ENCODE data around the gene HIGD1B. TPM values are rescaled to one million over a fixed set of nuclear protein-coding genes. Genes with fewer than 3 reads are reported as not detected.

HIGD1B gene
- total and polyA plus RNA-seq, 10 of the 15 experiments (the other 5 are each of a cell fraction or from before 2014, with no cell fraction given): 1.0 TPM; not detected in 9

- DNase-seq (ENCODE audit: low read depth, low spot score): no peak
- Histone ChIP-seq H3K27ac (ENCODE audit: control insufficient read depth, insufficient read depth) (no peak overlapping the region), H3K4me1 (ENCODE audit: control insufficient read depth, insufficient read depth, low read length) (no peaks in the 10 kb centered on the region), H3K36me3 (ENCODE audit: control insufficient read depth in 2 of 2, insufficient read depth in 2 of 2, low read length in 1 of 2) (no peaks in the 10 kb centered on the region), H3K79me2 (ENCODE audit: control insufficient read depth, insufficient read depth, low read length) (no peaks in the 10 kb centered on the region), H3K9ac (ENCODE audit: control insufficient read depth, insufficient read depth, low read length) (no peak overlapping the region), H4K20me1 (ENCODE audit: control insufficient read depth, insufficient read depth) (no peaks in the 10 kb centered on the region), H3K9me3 (replicated peaks; ENCODE audit: control insufficient read depth, insufficient read depth, low read length) (no peaks in the 10 kb centered on the region), H3K4me2 (ENCODE audit: control insufficient read depth, insufficient read depth) (no peak overlapping the region), H3K4me3 (no peak overlapping the region), H3K27me3 (replicated peaks in 1 of 2; ENCODE audit: control insufficient read depth in 2 of 2, insufficient read depth in 2 of 2, low read length in 1 of 2) (peaks cover 0 to 7% of the 10 kb centered on the region in 2 experiments; a peak in 3 of 4 replicates), H2AFZ (ENCODE audit: control insufficient read depth, low read depth, low read length) (no peak overlapping the region)
- ChIA-PET SMC1A (ENCODE audit: uncharacterized antibody, unreplicated experiment) (interaction anchor here (1.1 kb wide), 1 partner anchor 15 kb away, joined by 3 read pairs; the partner anchor contains the start of gene HIGD1B), CTCF (interaction anchor here (1.3 to 2.0 kb wide), 3 partner anchors 24 to 53 kb away, joined by 4 to 8 read pairs (median 5); no protein-coding TSS in a partner anchor), POLR2A (no interaction called here), RAD21 (ENCODE audit: unreplicated experiment) (no interaction called here)
- no TSS peak for BruUV-seq (replicated peaks)
- no peak for ATAC-seq
- in situ Hi-C loops (cut with MboI): no loop called here
- TF ChIP-seq RB1 (IDR thresholded peaks at IDR 0.05; ENCODE audit: borderline replicate concordance): no peak
- no peak for TF ChIP-seq BRCA1 (IDR thresholded peaks at IDR 0.05; ENCODE audit: low read depth, low read length)
- TF ChIP-seq, protein P1, sequence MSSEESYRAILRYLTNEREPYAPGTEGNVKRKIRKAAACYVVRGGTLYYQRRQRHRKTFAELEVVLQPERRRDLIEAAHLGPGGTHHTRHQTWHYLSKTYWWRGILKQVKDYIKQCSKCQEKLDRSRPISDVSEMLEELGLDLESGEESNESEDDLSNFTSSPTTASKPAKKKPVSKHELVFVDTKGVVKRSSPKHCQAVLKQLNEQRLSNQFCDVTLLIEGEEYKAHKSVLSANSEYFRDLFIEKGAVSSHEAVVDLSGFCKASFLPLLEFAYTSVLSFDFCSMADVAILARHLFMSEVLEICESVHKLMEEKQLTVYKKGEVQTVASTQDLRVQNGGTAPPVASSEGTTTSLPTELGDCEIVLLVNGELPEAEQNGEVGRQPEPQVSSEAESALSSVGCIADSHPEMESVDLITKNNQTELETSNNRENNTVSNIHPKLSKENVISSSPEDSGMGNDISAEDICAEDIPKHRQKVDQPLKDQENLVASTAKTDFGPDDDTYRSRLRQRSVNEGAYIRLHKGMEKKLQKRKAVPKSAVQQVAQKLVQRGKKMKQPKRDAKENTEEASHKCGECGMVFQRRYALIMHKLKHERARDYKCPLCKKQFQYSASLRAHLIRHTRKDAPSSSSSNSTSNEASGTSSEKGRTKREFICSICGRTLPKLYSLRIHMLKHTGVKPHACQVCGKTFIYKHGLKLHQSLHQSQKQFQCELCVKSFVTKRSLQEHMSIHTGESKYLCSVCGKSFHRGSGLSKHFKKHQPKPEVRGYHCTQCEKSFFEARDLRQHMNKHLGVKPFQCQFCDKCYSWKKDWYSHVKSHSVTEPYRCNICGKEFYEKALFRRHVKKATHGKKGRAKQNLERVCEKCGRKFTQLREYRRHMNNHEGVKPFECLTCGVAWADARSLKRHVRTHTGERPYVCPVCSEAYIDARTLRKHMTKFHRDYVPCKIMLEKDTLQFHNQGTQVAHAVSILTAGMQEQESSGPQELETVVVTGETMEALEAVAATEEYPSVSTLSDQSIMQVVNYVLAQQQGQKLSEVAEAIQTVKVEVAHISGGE (CRISPR knock-in tag; IDR thresholded peaks at IDR 0.05): no peak
- TF ChIP-seq, protein P2, sequence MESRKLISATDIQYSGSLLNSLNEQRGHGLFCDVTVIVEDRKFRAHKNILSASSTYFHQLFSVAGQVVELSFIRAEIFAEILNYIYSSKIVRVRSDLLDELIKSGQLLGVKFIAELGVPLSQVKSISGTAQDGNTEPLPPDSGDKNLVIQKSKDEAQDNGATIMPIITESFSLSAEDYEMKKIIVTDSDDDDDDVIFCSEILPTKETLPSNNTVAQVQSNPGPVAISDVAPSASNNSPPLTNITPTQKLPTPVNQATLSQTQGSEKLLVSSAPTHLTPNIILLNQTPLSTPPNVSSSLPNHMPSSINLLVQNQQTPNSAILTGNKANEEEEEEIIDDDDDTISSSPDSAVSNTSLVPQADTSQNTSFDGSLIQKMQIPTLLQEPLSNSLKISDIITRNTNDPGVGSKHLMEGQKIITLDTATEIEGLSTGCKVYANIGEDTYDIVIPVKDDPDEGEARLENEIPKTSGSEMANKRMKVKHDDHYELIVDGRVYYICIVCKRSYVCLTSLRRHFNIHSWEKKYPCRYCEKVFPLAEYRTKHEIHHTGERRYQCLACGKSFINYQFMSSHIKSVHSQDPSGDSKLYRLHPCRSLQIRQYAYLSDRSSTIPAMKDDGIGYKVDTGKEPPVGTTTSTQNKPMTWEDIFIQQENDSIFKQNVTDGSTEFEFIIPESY (IDR thresholded peaks at IDR 0.05): no peak
- TF ChIP-seq, protein P3, sequence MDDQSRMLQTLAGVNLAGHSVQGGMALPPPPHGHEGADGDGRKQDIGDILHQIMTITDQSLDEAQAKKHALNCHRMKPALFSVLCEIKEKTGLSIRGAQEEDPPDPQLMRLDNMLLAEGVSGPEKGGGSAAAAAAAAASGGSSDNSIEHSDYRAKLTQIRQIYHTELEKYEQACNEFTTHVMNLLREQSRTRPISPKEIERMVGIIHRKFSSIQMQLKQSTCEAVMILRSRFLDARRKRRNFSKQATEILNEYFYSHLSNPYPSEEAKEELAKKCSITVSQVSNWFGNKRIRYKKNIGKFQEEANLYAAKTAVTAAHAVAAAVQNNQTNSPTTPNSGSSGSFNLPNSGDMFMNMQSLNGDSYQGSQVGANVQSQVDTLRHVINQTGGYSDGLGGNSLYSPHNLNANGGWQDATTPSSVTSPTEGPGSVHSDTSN (IDR thresholded peaks at IDR 0.05; ENCODE audit: insufficient replicate concordance, low read depth, low read length): no peak
- no peak for TF ChIP-seq JUNB (IDR thresholded peaks at IDR 0.05)
- intact Hi-C loops (cut with micrococcal nuclease; ENCODE audit: unreplicated experiment): no loop called here
- no peak for FAIRE-seq
- WGBS (ENCODE audit: insufficient coverage, insufficient replicate concordance, low lambda C conversion rate, missing lambda C conversion rate): 67% methylated on average over 5 of the region's 5 CpGs
Observed at GRCh38 chr17:44832805-44833204, 14.9 kb upstream of the HIGD1B start.

Data from GM12878 (cell line).